Astrocyte of the cerebellum (primary cell): Measurements from ENCODE around the gene SRRM1.

Experiments used
- DNase-seq: peaks from one replicate; pipeline ENCODE4 v3.0.0-alpha.2; 2011; ENCODE audit warnings: low read depth
- H3K4me3 ChIP-seq: 2 replicates; pipeline ENCODE4 v1.5.1; 2011; ENCODE audit warnings: mild to moderate bottlenecking, low read depth, low read length, moderate library complexity
- in situ Hi-C: cut with HindIII; loops from 2 replicates; pipeline ENCODE4 v1.10.0; 2017; ENCODE audit warnings: low sequenced_read_pairs
- TF ChIP-seq, protein P1 (sequence below): IDR thresholded peaks from 2 replicates; pipeline ENCODE4 v1.5.1; 2012; ENCODE audit warnings: low read length, low read depth, moderate library complexity, mild to moderate bottlenecking; ENCODE audit errors: missing control alignments

SRRM1 gene

DNA sequence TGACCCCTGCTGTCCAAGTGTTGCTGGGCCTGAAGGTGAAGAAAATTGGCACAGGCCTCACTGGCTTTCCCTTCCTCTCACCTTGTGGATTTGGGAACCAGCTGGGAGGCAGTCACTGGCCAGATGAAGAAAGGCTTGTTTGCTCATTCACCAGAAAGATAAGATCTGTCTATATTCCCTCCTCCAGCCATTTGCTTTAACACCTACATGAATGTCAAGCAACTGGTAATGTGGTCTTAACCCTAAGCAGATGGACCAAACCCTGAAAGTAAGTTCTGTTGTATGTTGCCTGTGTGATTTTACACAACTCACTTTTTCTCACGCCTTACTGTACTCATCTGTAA, 10.3 kb upstream of the SRRM1 start:
- no peak for DNase-seq

DNA sequence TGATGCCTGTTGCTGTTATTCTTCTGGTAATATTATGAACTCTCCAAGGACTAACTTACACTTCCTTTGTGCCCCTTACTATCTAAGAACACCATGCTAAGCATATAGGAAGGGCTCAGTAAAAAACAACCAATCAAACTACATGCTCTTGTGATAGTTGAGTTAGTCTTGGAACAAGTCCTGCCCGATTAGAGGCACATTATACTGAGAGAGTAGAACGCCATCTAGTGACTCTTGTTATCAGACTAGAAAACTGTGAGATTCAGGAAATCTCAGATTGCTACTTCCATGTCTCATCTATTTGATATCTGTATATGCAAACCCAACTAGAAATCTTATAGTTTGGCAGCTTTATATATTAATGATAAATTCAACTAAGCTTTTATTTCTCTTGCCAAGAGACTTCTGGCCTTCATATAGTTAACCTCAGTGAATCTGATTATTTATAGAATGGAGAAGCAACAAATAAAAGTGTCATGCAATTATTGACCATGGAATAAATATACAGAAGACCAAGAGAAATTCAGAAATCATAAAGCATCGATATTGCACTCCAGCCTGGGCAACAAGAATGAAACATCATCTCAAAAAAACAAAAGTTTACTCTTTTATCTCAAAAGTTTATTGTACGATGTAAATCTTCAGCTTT, 7.8 kb upstream of the SRRM1 start:
- DNase-seq = peak; percentile 67
- in situ Hi-C loops = loop anchor here (5.0 kb wide), 2 partner anchors 243 to 438 kb away; no protein-coding TSS in a partner anchor
- TF ChIP-seq, protein P1, sequence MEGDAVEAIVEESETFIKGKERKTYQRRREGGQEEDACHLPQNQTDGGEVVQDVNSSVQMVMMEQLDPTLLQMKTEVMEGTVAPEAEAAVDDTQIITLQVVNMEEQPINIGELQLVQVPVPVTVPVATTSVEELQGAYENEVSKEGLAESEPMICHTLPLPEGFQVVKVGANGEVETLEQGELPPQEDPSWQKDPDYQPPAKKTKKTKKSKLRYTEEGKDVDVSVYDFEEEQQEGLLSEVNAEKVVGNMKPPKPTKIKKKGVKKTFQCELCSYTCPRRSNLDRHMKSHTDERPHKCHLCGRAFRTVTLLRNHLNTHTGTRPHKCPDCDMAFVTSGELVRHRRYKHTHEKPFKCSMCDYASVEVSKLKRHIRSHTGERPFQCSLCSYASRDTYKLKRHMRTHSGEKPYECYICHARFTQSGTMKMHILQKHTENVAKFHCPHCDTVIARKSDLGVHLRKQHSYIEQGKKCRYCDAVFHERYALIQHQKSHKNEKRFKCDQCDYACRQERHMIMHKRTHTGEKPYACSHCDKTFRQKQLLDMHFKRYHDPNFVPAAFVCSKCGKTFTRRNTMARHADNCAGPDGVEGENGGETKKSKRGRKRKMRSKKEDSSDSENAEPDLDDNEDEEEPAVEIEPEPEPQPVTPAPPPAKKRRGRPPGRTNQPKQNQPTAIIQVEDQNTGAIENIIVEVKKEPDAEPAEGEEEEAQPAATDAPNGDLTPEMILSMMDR = peak; percentile 59

More for the DNA sequence above, 10.3 kb upstream of the SRRM1 start:
- in situ Hi-C loops = no loop called here
- no peak overlapping the region for H3K4me3 ChIP-seq
- TF ChIP-seq, protein P1 = no peak

DNA sequence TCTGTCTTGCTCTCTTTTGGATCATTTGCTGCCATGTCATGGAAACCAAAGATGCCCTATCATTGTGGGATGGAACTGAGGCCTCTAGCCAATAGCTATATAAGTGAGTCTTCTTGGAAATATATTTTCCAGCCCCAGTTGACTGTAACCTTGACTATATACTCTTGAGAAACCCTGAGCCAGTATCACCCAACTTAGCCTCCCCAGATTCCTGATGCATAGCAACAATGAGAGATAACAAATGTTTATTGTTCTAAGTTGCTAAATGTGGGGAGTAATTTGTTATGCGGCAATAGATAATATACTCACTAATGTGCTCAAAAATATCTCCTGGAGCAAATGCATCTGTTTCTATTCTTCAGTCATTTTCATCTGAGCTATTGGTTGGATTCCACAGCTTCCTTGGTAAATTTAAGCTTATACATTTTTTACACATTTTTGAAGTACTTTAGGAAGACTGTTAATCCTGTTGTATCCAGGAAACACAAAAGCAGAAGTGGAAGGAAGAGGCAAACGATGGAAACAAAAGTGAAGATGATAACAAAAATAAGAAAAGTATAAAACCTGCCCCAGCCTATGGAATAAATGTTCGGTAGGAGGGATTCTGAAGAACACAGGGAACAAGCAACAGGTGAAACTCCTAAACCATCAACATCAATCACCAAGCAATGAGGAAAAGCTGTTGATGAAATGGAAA, 6.3 kb upstream of the SRRM1 start:
- TF ChIP-seq, protein P1 = no peak
- DNase-seq = no peak
- in situ Hi-C loops = loop anchor here (5.0 kb wide), 2 partner anchors 245 to 440 kb away; no protein-coding TSS in a partner anchor
- no peak overlapping the region for H3K4me3 ChIP-seq

More for the DNA sequence above, 7.8 kb upstream of the SRRM1 start:
- no peak overlapping the region for H3K4me3 ChIP-seq

DNA sequence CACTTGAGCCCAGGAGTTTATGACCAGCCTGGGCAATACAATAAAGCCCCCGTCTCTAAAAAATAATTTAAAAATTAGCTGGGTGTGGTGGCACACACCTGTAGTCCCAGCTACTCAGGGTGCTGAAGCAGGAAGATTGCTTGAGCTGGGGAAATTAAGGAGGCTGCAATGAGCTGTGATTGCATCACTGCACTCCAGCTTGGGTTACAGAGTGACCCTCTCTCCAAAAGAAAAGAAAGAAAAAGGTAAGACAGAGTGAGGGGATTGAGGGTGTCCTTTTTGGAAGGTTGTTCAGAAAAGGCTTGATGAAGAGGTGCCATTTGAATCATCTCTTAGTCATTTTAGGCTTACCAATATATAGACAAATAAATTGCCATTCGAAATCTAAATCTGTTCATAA, 4.0 kb upstream of the SRRM1 start:
- TF ChIP-seq, protein P1 = no peak
- in situ Hi-C loops = loop anchor here (5.0 kb wide), 2 partner anchors 247 to 442 kb away; no protein-coding TSS in a partner anchor
- no peak for DNase-seq
- H3K4me3 ChIP-seq = no peak overlapping the region

DNA sequence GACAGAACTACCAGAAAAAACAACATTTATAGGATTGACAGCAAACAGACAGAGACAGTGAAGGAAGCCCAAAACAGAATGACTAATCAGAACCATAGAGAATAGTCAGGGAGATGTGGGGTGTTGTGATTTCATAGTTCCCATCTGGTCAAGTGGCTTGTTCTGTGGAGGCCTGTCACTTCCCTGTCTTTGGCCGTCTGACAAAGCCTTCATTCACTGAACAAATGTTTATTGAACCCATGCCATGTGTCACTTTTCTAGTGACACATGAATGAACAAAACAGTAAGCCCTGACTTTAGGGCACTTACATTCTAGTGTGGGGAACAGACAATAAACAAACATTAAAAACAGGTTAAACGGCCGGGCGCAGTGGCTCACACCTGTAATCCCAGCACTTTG, 3.2 kb upstream of the SRRM1 start:
- in situ Hi-C loops = loop anchor here (5.0 kb wide), 2 partner anchors 248 to 443 kb away; no protein-coding TSS in a partner anchor
- TF ChIP-seq, protein P1 = no peak
- no peak overlapping the region for H3K4me3 ChIP-seq
- no peak for DNase-seq

DNA sequence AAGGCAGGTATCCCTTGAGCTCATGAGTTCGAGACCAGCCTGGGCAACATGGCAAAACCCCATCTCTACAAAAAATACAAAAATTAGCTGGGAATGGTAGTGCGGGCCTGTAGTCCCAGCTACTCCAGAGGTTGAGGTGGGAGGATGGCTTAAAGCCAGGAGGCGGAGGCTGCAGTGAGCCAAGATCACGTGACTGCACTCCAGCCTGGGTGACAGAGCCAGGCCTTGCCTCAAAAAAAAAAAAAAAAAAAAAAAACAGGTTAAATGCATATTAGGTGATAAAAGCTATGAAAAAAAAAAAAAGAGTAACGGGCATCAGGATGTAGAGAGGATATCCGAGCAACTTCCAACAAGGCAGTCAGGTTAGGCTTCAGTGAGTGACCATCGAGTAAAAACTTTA, 2.8 kb upstream of the SRRM1 start:
- in situ Hi-C loops = no loop called here
- no peak overlapping the region for H3K4me3 ChIP-seq
- no peak for DNase-seq
- TF ChIP-seq, protein P1 = no peak
